Retinal pigment epithelial cell (primary cell): ENCODE data around the gene KCNJ2.

ENCODE experiments used
- DNase-seq: peaks from one replicate; pipeline ENCODE4 v3.0.0-alpha.2; 2010; ENCODE audit warnings: low read depth
- H3K4me3 ChIP-seq: 2 replicates; pipeline ENCODE4 v1.5.1; 2011; ENCODE audit warnings: mild to moderate bottlenecking, low read length, control low read depth, moderate library complexity
- CTCF ChIP-seq: conservative IDR thresholded peaks from 2 replicates; pipeline ENCODE4 v1.5.1; 2011; ENCODE audit warnings: low read depth, low read length, control low read depth, inconsistent platforms

Gene KCNJ2

GRCh38 chr17:70208825-70209555, 39.7 kb downstream of the KCNJ2 start:
- TF ChIP-seq CTCF, result no peak
- DNase-seq, result no peak

GRCh38 chr17:70215656-70216055, 46.3 kb downstream of the KCNJ2 start:
- DNase-seq, result no peak
- TF ChIP-seq CTCF, result no peak
- no peak overlapping the region for H3K4me3 ChIP-seq

More at GRCh38 chr17:70208825-70209555, 39.7 kb downstream of the KCNJ2 start:
- no peak overlapping the region for H3K4me3 ChIP-seq

- H3K4me3 ChIP-seq, result no peak overlapping the region
- no peak for TF ChIP-seq CTCF
- DNase-seq, result no peak
Measured at GRCh38 chr17:70217571-70217970, 48.2 kb downstream of the KCNJ2 start.

GRCh38 chr17:70225276-70225675, 55.9 kb downstream of the KCNJ2 start:
- TF ChIP-seq CTCF, result no peak
- no peak for DNase-seq

More at GRCh38 chr17:70225276-70225675, 55.9 kb downstream of the KCNJ2 start:
- H3K4me3 ChIP-seq, result no peak overlapping the region
